NCI-H82 (cell line): ENCODE measurements around the gene CD302.
"Not testable (repeated sequence)": the region's sequence is repeated elsewhere in the genome, so short reads cannot be mapped to it uniquely, and the experiment has no call there.

Experiments used
- DNase-seq: peaks from one replicate; lab custom pipeline; 2025; lab: John Stamatoyannopoulos, UW

Gene CD302

DNA sequence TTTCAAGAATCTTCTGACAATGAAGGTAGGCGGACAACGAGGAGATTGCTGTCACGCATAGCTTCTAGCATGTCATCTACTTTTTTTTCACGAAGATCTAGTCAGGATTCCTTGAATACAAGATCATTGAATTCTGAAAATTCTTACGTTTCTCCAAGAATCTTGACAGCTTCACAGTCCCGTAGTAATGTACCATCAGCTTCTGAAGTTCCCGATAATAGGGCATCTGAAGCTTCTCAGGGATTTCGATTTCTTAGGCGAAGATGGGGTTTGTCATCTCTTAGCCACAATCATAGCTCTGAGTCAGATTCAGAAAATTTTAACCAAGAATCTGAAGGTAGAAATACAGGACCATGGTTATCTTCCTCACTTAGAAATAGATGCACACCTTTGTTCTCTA, 49.9 kb downstream of the CD302 start:
- DNase-seq, result no peak

DNA sequence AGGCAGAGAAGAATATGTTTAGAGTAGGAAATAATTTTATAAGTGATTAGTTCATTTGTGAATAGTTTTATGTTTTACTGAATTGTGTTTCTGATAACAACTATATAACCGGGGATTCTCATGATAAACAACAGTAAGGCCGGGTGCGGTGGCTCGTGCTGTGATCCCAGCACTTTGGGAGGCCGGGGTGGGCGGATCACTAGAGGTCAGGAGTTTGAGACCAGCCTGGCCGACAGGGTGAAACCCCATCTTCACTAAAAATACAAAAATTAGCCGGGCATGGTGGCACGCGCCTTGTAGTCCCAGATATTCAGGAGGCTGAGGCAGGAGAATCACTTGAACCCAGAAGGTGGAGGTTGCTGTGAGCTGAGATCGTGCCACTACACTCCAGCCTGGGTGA, 52.8 kb downstream of the CD302 start:
- DNase-seq, result not testable (repeated sequence)

DNA sequence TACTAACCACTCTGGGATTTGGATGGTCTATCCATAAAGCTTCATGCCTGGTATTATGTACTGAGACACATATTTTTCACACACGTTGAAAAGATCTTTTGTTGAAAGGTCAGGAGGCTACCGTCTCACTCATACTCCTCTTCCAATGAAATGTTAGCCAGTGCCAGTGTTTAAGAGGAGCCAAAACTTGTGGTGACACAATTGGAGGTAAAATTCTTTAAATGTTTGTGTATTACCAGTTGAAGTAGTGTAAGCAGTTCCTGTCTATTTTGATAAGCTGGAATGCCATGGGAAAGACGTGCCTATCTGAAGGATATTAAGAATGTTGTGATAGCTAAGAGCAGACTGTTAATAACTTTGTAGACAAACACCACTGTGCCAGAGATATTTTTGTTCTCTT, 53.6 kb downstream of the CD302 start:
- DNase-seq, result no peak

DNA sequence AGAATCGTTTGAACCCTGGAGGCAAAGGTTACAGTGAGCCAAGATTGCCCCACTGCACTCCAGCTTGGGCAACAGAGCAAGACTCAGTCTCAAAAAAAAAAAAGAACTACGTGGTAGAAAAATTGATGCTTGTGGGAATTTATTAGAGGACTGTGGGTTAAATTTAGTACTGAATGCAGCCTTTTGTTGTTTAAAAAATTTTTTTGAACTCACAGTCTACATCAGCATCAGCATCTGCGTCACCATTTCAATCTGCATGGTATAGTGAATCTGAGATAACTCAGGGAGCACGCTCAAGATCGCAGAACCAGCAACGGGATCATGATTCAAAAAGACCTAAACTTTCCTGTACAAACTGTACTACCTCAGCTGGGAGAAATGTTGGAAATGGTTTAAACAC, 55.2 kb downstream of the CD302 start:
- no peak for DNase-seq

- DNase-seq, result peak; percentile 33
Observed at GRCh38 chr2:159738509-159739390, 59.3 kb downstream of the CD302 start.

DNA sequence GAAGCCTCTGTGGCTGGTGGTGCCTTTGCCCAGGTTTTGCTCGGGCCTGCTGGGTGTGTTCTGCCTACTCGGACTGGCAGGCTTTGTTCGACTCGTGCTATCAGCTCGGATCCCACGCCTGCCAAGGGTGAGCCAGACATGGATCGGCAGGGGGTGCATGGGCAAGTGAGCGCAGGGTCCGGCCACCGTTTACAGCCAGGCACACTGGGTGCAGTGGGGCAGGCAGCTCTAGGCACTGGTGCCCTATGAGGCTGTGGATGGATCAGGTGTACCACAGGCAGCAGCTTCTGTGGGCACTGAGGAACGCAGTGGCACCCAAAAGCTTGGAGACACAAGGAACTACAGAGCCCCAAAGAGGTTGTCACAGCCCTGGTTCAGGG, 60.1 kb downstream of the CD302 start:
- no peak for DNase-seq

- DNase-seq, result no peak
Observed at GRCh38 chr2:159737292-159737916, 60.6 kb downstream of the CD302 start.

GRCh38 chr2:159736048-159736447, 62.0 kb downstream of the CD302 start:
- DNase-seq, result no peak

GRCh38 chr2:159735648-159736047, 62.4 kb downstream of the CD302 start:
- no peak for DNase-seq

DNA sequence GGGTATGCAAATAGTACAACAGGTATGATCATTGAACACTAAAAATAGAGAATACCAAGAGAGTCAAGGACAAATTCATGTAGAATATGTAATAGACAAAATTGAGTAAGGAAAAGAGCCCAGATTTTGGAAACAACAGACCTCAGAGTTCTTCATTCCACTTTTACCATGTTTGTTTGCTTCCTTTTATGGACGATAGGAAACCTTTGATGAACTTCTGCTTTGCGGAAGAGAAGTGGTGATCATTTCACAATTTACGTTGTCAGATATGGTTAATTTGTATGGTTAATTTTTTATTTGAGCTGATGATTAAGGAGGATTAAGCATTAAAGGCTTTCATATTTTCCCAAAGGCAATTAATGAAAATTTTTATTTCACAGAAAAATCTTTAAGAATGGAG, 69.4 kb downstream of the CD302 start:
- no peak for DNase-seq

DNA sequence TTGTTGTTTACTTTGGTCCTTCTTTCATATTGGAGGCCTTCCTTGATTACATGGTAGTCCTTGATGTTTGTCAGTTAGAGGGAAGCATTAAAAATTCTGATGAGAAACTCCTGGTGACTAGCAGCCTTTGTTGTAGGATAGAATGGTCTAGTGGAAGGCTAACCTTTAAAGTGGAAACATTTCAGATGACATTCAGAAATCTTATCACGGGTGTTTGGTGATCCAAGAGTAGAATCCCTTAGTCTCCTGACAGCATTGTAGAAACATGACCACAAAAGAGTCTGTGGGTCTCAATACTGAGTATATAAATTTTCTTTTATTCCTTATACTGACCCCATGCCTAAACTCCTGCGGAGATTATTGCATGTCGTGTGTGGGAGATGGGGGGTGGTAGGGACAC, 72.3 kb downstream of the CD302 start:
- no peak for DNase-seq

DNA sequence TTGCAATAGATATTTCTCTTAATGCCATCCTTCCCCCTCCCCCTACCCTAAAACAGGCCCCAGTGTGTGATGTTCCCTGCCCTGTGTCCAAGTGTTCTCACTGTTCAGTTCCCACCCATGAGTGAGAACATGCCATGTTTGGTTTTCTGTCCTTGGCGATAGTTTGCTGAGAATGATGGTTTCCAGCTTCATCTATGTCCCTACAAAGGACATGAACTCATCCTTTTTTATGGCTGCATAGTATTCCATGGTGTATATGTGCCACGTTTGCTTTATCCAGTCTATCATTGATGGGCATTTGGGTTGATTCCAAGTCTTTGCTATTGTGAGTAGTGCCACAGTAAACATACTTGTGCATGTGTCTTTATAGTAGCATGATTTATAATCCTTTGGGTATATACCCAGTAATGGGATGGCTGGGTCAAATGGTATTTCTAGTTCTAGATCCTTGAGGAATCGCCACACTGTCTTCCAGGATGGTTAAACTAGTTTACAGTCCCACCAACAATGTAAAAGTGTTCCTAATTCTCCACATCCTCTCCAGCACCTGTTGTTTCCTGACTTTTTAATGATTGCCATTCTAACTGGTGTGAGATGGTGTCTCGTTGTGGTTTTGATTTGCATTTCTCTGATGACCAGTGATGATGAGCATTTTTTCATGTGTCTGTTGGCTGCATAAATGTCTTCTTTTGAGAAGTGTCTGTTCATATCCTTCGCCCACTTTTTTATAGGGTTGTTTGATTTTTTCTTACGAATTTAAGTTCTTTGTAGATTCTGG, 73.0 kb downstream of the CD302 start:
- DNase-seq, result not testable (repeated sequence)

- DNase-seq, result no peak
Observed at GRCh38 chr2:159722580-159722979, 75.4 kb downstream of the CD302 start.

DNA sequence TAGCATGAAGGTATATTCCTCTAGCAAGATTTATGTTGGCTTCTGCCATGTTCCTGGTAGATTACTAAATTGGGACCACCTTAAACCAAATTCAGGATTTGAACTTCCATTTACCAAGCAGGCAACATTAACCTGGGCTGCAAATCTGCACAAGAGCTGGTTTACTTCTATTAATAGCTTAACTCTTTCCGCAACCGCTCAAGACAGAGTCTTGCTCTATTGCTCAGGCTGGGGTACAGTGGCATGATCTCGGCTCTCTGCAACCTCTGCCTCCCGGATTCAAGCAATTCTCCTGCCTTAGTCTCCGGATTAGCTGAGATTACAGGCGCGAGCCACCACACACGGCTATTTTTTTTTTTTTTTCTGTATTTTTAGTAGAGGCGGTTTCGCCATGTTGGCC, 77.3 kb downstream of the CD302 start:
- no peak for DNase-seq
